Umbilical cord (tissue), 2 donors: Measurements from ENCODE around the gene TEX38. TPM values are rescaled to one million over a fixed set of nuclear protein-coding genes. Genes with fewer than 3 reads are reported as not detected.
"Not testable (repeated sequence)": the region's sequence is repeated elsewhere in the genome, so short reads cannot be mapped to it uniquely, and the experiment has no call there.

ENCODE experiments used
- DNase-seq: peaks from one replicate; pipeline ENCODE4 v3.0.0-alpha.2; 2015; ENCODE audit warnings: low spot score
- total RNA-seq: library from RNA; depleted of rRNA; stranded (reverse); fragments of >200 nt; gene quantifications from one replicate; pipeline ENCODE4 v1.2.3, GENCODE V29; 2014; ENCODE audit warnings: low replicate concordance; ENCODE audit not compliant: insufficient read depth

TEX38 gene
- total RNA-seq, 1 donor from 2014 or later: 4.3 TPM

- DNase-seq: peak; percentile 93
Observed at GRCh38 chr1:46687093-46687659, 15.5 kb downstream of the TEX38 start.

DNA sequence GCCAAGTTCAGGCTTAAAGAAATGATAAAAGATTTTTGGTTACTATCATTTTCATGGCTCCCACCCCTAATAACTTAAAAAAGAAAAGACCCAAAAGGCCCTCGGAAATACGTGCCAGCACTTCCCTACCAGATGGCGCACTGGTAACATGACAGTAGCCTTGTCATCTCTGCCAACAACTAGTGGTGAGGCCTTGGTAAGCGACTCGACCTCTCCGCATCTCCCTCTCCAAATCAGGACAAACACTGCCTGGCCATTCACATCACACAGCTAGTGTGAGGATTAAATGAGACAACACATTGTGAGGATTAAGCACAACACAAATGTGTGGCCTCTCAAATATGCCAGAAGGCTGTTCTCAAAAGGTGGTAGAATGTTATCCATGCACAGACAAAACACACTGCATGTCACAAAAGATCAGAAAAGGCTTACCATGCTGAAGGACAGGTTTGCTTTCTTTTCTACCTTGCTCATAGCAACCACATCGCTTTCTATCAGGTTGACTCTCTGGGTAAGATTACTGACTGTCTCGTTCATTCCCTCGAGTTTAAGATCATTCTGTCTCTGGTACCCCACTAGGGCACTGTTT lies 16.4 kb downstream of the TEX38 start:
- no peak for DNase-seq

DNA sequence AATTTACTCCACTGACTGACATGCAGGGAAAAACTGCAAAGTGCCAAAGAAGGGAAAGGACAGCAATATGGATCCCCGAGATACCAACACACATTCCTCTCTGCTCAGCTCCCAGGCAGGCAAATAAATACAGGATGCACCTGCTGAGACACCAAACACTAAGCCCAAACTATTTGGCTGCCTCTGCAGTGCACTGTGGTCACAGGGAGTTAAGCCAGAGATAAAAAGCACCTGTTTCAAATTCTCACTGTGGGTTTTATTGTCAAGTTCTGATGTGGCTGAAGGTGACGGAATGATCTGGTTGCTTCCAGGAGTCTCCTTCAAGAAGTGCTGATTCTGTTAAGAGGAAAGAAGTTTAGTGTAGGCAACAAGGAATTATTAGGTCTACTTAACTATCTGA lies 17.7 kb downstream of the TEX38 start:
- DNase-seq: no peak

DNA sequence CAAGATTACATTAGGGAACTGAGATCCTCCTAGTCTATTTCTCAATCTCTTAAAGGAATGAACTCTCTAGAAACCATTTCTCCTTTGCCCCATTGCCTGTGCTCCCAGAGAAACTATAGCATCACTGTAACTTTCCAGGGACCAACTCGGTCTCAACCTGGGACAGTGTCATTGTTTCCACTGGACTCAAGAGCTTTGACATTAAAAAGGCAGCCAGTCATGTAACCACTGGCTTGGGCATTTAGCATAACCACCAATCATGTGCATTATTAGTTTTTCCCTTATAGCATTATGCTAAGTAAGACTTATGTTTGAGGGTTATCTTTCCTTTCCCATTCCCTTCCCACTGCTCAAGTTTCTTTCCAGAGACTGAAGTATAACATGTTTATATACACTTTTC lies 18.2 kb downstream of the TEX38 start:
- no peak for DNase-seq

DNA sequence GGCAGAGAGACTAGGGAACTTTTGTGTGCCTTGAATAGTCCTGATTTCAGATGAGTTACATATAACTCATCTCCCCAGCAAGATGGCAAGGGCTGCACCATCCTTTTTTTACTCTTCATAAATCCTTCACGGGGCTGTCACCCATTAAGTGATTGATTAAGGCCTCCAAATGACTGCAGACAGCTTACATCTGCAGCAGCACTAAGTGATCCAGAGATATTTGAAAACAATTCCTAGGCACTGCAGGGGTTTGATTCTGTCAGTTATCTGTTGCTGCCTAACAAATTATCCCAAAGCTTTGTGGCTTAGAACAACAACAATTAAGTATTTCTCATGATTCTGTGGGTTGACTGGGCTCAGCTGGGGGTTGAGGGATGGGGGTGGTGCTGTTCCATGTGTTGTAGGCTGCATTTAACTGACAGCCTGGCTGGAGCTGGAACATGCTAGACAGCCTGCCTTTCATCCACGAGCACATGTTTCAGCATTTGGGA lies 19.3 kb downstream of the TEX38 start:
- DNase-seq: no peak

GRCh38 chr1:46691997-46692790 lies 20.5 kb downstream of the TEX38 start:
- peak; percentile 18 for DNase-seq

DNA sequence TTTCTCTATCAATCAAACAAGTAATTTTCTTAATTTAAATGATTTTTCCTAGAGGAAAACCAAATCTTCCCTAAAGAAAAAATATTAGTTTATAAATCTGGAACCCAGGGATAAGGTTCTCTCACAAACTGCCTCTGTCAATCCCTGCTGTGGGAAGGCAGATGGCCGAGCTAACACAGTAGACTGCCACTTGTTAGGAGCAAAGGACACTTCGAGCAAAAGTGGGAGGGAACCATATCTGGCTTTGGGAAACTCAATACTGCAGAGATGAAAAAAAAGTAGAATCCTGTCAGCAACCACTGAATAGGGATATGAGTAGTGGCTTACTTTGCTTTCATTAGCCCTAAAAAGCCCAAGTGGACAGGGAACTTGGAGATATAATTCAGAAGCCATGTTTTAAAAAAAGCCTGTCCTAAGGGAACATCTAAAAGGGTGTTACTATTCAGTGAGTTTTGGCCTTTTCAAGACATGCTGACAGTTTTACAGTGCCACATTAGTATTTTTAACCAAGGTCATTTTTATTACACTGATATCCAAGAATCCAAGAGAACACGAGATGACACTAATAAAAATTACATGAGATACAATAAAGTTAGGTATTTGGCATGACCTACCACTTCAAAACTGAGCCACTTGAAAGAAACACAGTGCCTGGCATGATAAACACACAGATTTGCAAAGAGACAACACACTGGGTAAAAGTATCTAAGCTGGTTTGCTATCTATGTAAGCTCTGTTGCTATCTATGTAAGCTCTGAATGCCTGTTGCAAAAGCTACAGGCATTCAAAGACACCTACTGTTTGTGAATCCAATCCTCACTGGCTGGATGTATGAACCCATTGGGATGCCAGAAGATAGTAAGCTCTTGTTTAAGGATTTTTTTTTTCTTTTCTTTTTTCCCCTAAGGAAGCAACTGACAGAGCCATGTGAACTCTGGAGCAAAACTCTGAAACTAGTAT lies 21.4 kb downstream of the TEX38 start:
- peak; percentile 17 for DNase-seq

DNA sequence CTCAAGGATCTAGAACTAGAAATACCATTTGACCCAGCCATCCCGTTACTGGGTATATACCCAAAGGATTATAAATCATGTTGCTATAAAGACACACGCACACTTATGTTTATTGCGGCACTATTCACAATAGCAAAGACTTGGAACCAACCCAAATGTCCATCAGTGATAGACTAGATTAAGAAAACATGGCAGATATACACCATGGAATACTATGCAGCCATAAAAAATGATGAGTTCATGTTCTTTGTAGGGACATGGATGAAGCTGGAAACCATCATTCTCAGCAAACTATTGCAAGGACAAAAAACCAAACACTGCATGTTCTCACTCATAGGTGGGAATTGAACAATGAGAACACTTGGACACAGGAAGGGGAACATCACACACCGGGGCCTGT lies 23.0 kb downstream of the TEX38 start:
- not testable (repeated sequence) for DNase-seq

GRCh38 chr1:46697053-46697452 lies 25.4 kb downstream of the TEX38 start:
- no peak for DNase-seq

DNA sequence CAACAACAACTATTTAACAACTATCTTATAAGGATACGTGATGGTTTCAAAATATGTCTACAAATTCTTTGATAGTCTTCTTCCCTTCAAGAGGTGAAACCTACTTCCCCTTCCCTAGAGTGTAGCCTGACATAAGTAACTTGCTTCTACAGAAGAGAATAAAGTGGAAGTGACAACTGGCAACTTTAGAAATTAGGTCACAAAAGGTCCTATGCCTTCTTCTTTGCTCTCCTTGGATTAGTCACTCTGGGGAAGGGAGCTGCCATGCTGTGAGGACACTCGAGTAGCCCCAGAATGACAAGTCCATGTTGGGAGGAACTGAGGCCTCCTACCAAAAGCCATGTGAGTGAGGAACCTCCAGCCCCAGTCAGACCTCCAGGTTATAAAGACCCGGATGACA lies 28.0 kb downstream of the TEX38 start:
- DNase-seq: no peak

GRCh38 chr1:46703927-46704641 lies 32.4 kb downstream of the TEX38 start:
- DNase-seq: no peak

DNA sequence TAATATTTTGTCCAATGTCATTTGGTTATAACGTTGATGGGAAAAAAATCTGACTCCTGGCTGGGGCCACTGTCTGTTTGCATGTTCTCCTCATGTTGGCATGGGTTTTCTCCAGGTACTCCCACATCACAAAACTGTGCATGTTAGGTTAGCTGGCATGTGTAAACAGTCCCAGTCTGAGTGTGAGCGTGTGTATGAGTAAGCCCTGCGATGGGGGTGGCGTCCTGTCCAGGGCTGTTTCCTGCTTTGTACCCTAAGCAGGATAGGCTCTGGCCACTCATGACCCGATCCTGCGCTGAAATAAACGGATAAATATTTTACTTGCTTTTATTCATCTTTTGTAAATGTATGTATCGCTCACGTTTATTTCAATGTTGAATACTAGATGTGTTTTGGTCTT lies 33.8 kb downstream of the TEX38 start:
- DNase-seq: no peak

GRCh38 chr1:46708121-46708520 lies 36.5 kb downstream of the TEX38 start:
- DNase-seq: no peak

GRCh38 chr1:46714976-46715375 lies 43.3 kb downstream of the TEX38 start:
- no peak for DNase-seq

GRCh38 chr1:46717654-46718053 lies 46.0 kb downstream of the TEX38 start:
- no peak for DNase-seq

- DNase-seq: peak; percentile 3
Observed at GRCh38 chr1:46718340-46718726, 46.7 kb downstream of the TEX38 start.

DNA sequence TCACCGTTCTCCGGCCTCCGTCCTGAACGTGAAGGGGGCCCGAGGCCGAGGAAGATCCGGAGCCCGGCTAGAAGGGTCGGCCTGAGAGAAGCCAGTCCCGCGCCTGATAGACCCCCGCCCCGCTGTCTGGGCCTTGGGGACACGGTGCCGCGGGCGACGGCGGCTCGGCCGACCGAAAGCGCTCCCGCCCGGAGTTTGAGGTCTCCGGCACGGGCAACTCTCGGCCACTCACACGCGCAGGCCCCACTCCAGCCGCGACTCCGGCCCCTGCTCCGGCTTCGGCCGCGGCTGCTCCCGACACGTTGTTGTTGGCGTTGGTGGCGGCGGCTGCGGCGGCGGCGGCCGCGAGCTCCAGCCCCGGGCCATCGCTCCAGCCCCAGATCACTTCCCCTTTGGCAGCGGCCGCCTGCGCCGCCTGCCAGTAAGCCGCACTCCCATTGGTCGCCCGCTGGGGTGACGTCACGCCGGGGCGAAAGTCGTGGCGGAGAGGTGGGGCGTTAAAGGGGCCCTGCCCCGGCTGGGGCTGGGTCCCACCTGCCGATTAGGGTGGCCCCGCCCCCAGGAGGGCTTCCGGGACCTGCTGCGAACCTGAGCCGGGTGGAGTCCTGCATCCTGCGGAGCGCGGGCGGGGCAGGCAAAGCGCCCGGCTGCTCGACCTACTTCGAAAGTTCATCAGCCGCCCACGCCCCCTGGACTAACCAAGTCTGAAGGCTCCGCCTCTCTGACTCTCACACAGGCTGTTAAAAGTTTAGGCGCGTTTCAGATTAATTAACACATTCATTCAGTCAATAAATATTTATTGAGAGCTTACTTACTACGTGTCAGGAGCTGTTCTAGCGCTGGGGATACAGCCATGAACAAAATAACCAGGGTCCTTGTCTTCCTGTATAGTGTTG lies 47.3 kb downstream of the TEX38 start, which contains the start of gene EFCAB14:
Gene EFCAB14 (minus strand): TSS at position 388 of the 896 bp plus-strand sequence. CDS start 1,027 bp downstream, outside the sequence.
- DNase-seq: peak; percentile 96

DNA sequence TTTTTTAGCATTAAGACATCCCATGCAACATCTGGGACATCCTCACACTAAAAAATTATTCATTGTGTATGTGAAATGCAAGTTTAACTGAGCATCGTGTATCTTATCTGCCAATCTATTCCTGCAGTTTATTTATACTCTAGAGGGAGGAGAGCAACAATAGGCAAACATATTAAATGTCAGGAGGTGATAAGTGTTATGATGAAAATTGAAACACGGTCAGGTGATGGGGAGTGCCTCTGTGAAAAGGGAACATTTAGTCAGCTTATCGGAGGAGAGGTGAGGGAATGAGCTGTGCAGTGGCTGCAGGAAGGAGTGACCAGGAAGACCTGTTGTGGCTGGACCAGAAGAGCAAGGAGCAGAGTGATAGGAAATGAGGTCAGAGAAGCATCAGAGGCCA lies 48.0 kb downstream of the TEX38 start:
- DNase-seq: no peak

- DNase-seq: not testable (repeated sequence)
Observed at GRCh38 chr1:46720319-46720718, 48.7 kb downstream of the TEX38 start.

DNA sequence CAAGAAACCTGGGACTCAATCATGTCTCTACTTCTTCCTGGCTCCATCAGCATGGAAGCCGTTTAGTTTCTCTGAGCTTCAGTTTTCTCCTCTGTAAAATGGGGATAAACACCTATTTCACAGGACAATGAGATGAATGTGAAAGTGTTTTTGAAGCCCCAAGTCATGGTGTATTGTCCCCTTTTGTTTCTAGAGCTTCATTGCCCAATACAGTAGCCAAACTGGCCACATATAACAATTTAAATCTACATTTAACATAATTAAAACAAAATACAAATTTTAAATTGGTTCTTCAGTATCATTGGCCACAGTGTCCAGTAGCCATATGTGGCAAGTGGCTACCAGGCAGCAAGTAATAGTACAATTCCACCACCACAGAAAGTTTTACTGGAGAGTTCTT lies 49.5 kb downstream of the TEX38 start:
- DNase-seq: no peak
